Measurements from ENCODE around the gene SACS.

GRCh38 chr13:23427342-23427843, 6.1 kb downstream of the SACS start:
- TF ChIP-seq CTCF (conservative IDR thresholded peaks at IDR 0.05 in 1 of 2, IDR thresholded peaks at IDR 0.05 in 1 of 2; ENCODE audit: extremely low read depth in 1 of 2, insufficient read depth in 1 of 2, low read depth in 1 of 2, low read length in 2 of 2) (no peak), EZH2 (IDR thresholded peaks at IDR 0.05; ENCODE audit: borderline replicate concordance, low read length) (no peak)

Data from mammary epithelial cell (primary cell).